DMS53 treated with DMSO at 0.1 percent for 48 hours (cell line): Measurements from ENCODE around the gene BCAS1.
A peak's percentile ranks its signal among the peaks of the same experiment; 100 is the strongest.
"Not testable (repeated sequence)": the region's sequence is repeated elsewhere in the genome, so short reads cannot be mapped to it uniquely, and the experiment has no call there.

Source experiments
- DNase-seq: peaks from one replicate; lab custom pipeline; 2025; ENCODE audit not compliant: unreplicated experiment; lab: John Stamatoyannopoulos, UW

Gene BCAS1

GRCh38 chr20:53946106-53946505 lies 124.3 kb downstream of the BCAS1 start:
- DNase-seq: no peak

DNA sequence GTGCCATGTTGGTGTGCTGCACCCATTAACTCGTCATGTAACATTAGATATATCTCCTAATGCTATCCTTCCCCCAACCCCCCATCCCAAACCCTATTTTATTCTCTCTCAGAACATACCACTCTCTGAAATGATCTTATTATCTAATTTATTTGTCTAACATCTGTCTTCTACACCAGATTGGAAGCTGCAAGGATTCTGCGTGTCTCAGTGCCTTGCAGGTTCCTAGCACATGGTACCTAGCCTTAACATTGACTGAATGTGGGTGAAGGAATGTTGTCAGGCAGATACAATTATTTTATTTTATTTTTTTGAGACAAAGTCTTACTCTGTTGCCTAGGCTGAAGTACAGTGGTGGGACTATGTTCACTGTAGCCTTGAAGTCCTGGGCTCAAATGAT lies 124.9 kb downstream of the BCAS1 start:
- no peak for DNase-seq

DNA sequence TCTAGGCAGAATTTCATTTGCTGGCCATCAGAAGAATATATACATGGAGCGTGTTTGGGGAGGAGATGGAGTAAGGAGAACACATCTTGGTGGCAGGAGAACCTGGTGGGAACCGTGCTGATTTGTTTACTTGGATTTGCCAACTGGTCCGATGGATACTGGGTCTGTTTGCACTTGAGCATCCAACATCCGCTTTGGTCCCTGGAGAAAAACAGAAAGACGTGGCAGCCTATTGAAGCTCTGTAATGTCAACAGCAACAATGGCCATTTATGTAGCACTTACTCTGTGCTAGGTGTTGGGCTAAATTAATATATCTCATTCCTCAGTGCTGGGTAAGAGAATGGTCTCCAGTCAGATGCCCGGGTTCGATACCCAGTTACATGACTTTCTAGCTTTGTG lies 125.6 kb downstream of the BCAS1 start:
- DNase-seq: no peak

- no peak for DNase-seq
Measured at GRCh38 chr20:53943522-53944291, 126.7 kb downstream of the BCAS1 start.

- DNase-seq: no peak
Measured at GRCh38 chr20:53942973-53943372, 127.4 kb downstream of the BCAS1 start.

GRCh38 chr20:53942472-53942816 lies 128.0 kb downstream of the BCAS1 start:
- no peak for DNase-seq

GRCh38 chr20:53941680-53942471 lies 128.5 kb downstream of the BCAS1 start:
- DNase-seq: no peak

DNA sequence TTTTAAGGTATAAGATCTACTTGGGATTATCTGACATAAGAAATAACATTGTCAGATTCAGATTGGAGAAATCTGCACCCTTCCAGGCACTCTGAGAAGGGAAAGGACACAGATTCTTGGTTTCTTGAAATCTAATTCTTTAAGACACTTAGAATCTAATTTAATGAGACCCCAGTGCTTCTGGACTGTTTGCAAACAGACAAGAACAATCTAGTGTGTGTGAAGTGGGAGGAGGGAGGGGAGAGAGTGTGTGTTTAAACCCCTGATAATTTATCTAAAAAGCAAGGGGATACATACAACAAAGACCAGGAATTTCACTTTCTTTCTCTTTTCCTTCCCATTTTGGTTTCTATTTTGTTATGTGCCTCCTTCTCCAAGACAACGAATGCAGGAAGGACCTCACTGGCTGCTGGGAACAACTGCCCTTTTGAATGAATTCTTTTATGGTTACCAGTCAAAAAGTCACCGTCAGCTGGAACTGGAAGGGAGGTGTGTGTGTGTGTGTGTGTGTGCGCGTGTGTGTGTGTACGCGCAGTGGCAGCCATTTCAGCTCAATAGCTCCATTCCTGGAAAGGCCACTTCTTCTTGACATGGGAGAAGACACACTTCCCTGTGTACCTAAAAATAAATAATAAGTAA lies 129.4 kb downstream of the BCAS1 start:
- no peak for DNase-seq

- no peak for DNase-seq
Measured at GRCh38 chr20:53940360-53940702, 130.1 kb downstream of the BCAS1 start.

DNA sequence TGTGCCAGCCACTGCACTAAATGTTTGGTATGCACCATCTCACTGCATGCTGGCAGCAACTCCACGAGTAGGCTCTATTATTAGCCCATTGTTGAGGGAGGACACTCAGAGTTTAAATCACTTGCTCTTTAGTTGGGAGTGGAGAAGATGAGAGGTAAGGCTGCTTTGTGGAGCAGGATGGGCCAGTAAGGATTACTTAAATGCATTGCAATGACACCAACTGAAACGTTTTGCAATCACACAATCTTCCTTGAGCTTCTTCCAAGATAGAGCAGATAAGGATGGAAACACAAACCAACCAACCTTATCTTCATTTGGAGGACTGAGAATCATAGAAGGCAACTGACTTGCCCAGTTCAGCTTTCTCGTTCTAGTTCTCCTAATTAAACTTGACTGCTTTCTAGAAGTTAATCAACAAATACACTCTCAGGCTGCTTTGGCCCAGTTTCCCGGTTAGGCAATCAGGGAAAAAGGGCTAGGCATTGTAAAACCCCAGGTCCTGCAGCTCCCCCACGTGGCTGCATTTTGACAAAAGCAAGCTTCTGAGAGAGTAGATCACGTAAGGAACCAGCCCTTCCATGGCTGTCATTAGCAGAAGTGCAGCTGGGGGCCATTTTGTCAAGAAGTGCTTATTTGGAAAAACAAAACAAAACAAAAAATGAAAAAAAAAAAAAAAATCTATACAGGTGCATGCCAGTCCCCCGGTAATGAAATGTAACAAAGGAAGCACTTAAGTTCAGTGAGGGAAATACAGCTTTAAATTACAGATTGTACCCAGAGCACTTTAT lies 130.6 kb downstream of the BCAS1 start:
- DNase-seq: peak; percentile 68

DNA sequence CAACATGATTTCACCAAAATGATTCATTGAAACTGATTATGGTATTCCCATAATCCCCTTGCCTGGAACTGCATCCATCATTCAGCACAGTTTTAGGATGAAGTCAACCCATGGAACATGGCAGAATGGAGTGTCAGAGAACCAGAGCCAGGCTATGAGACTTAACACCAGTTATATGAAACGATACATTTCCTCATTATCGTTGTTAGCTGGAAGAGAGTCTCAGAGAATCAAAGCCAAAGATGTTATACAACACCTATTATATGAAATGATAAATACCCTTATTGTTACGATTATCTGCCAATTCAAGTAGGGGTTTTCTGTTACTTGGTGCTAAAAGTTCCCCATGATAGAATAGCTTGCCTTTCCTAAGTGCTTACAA lies 131.2 kb downstream of the BCAS1 start:
- no peak for DNase-seq

DNA sequence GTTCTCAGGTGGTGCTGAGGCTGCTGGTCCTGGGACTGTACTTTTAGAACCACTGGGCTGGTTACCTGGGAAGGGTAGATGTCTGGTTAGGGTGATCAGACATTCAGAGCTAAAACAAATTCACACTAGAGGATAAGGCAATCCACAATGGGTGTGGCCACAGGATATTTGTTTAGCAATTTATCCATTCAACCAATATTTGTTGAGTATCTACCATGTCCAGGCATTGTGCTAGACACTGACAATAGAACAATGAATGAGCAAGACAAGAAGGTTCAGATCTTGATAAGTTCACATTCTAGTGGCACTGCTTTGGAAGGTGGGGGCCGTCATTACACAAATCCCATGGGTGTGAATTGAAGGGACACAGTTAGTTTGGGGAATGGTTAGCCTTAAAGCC lies 131.7 kb downstream of the BCAS1 start:
- no peak for DNase-seq

- DNase-seq: no peak
Measured at GRCh38 chr20:53937929-53938367, 132.4 kb downstream of the BCAS1 start.

DNA sequence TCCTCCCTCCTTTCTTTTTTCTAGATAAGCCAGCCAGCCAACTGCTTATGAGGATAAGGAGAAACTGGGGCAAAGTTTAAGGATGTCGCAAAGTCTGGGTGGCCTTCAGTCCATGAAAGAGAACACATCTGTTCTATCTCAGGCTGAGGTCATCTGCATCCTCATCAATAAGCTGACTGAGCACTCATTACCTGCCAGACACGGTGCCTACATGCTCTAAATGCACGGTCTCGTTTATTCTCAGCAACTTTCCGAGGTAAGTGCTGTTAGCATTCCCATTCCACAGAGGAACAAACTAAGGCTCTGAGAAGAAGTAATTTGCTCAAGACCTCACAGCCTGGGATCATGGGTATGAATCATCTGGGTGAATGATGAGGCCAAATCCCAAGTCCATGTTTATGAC lies 133.1 kb downstream of the BCAS1 start:
- no peak for DNase-seq

GRCh38 chr20:53935344-53936084 lies 134.9 kb downstream of the BCAS1 start:
- DNase-seq: no peak

DNA sequence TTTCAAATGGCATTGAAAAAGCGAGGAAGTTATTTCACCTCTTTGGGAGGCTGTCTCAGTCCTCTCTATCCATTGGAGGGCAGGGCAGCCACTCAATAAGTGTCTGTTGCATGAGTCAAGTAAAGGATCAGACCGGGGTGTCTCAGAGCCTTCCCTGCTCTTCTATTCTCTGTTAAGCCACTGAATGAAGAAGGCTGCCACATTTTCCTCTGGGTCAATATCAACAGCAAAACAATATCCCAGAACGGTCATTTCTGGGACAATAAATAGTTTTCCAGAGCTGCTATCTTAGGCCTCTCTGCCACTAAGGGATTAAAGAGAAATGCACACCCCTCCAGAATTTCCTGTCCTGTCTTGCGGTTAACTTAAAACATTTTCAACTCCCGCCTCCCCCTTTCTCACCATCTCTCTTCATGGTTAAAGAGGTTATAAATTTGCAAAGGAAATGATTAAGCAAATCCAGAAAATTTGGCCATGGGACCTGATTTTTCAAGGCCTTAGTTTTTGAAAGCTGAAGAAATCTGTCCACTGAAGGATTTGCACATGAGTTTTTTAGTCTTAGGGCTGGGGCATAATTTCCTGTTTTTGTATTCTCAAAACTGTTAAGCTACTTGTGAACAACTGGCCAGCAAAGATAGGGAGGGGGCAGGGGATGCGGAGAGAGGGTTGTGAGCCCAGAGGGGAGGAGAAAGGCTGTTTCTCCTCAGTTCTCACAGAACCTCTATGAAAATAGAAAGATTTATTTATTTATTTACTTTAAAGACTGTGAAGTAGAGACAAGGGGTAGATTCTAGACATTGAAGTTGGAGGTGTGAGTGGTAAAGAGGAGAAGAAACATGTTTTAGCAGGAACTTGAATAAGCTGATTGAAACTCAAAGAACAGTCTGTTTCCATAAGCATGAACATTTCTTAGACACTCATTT lies 135.7 kb downstream of the BCAS1 start:
- DNase-seq: no peak

DNA sequence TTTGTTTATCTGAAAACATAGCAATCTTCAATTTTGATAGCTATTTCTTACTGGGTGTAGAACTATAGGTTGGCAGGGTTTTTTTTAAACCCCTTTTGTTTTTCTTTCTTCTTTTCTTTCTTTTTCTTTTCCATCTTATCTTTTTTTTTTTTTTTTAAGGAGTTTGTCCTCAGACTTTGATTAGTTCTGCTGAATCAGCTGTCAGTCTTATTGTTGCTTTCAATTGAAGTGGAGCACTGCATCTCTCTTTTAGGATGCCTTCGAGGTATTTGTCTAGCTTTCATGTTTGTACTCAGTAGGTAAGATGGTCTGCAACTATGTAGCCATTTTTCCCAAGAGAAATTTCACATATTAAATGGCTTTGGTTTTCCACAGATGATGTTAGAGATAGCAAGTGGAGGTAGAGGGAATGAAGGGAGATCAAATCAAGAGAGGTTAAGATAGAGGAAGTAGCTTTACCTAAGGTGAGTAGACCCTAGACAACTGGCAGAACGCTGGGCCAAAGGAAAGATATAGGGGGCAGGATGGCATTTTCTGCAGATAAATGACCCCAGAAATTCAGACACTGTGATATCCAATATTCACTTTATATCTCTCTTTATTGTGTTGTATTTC lies 137.1 kb downstream of the BCAS1 start:
- no peak for DNase-seq

GRCh38 chr20:53932655-53933192 lies 137.7 kb downstream of the BCAS1 start:
- DNase-seq: not testable (repeated sequence)

GRCh38 chr20:53931597-53931996 lies 138.8 kb downstream of the BCAS1 start:
- DNase-seq: no peak
